H9 (cell line): ENCODE data around the gene BSDC1. TPM values are rescaled to one million over a fixed set of nuclear protein-coding genes. Genes with fewer than 3 reads are reported as not detected.

ENCODE experiments used
- DNase-seq: peaks from one replicate; pipeline ENCODE4 v3.0.0-alpha.2; 2017
- H2AFZ ChIP-seq: one replicate; pipeline ENCODE4 v1.6.1; 2013; ENCODE audit warnings: mild to moderate bottlenecking, low read length, control low read depth, moderate library complexity
- H2AK5ac ChIP-seq: 2 replicates; pipeline ENCODE4 v1.6.1; 2013; ENCODE audit warnings: low read length, control low read depth, mixed read lengths; ENCODE audit not compliant: insufficient read length
- H2BK120ac ChIP-seq: one replicate; pipeline ENCODE4 v1.6.1; 2013; ENCODE audit warnings: low read depth, mild to moderate bottlenecking, low read length, control low read depth, inconsistent platforms; ENCODE audit not compliant: poor library complexity, severe bottlenecking
- H2BK12ac ChIP-seq: 2 replicates; pipeline ENCODE4 v1.6.1; 2013; ENCODE audit warnings: low read length, control low read depth, mixed read lengths, low read depth; ENCODE audit not compliant: insufficient read length
- H2BK15ac ChIP-seq: 2 replicates; pipeline ENCODE4 v1.6.1; 2013; ENCODE audit warnings: low read depth, low read length, control low read depth
- H2BK20ac ChIP-seq: one replicate; pipeline ENCODE4 v1.6.1; 2013; ENCODE audit warnings: low read depth, mild to moderate bottlenecking, low read length, control low read depth, inconsistent platforms; ENCODE audit not compliant: poor library complexity, severe bottlenecking
- H2BK5ac ChIP-seq: 2 replicates; pipeline ENCODE4 v1.6.1; 2013; ENCODE audit warnings: low read length, control low read depth, mixed read lengths; ENCODE audit not compliant: insufficient read length
- H3K14ac ChIP-seq: 2 replicates; pipeline ENCODE4 v1.6.1; 2013; ENCODE audit warnings: low read length, control low read depth; ENCODE audit not compliant: insufficient read depth
- H3K18ac ChIP-seq: 2 replicates; pipeline ENCODE4 v1.6.1; 2013; ENCODE audit warnings: low read depth, mild to moderate bottlenecking, mixed read lengths, low read length, control low read depth; ENCODE audit not compliant: insufficient read length
- H3K23ac ChIP-seq: 2 replicates; pipeline ENCODE4 v1.6.1; 2013; ENCODE audit warnings: low read length, control low read depth, mixed read lengths, low read depth; ENCODE audit not compliant: insufficient read length
- H3K23me2 ChIP-seq: 2 replicates; pipeline ENCODE4 v1.6.1; 2013; ENCODE audit warnings: low read depth, mild to moderate bottlenecking, mixed read lengths, low read length, control low read depth; ENCODE audit not compliant: insufficient read length, poor library complexity, severe bottlenecking
- H3K27ac ChIP-seq: 2 replicates; pipeline ENCODE4 v1.5.1; 2013; ENCODE audit warnings: low read length, control low read depth, mixed read lengths, low read depth; ENCODE audit not compliant: insufficient read length
- H3K27me3 ChIP-seq: 2 replicates; pipeline ENCODE4 v1.6.1; 2013; ENCODE audit warnings: low read length, control low read depth, inconsistent platforms; ENCODE audit not compliant: insufficient read depth
- H3K4ac ChIP-seq: 2 replicates; pipeline ENCODE4 v1.6.1; 2013; ENCODE audit warnings: low read depth, mild to moderate bottlenecking, control low read depth, inconsistent platforms, low read length, moderate library complexity
- H3K4me1 ChIP-seq: 2 replicates; pipeline ENCODE4 v1.6.1; 2013; ENCODE audit warnings: low read length, control low read depth, inconsistent platforms; ENCODE audit not compliant: insufficient read depth
- H3K4me2 ChIP-seq: 2 replicates; pipeline ENCODE4 v1.6.1; 2013; ENCODE audit warnings: low read length, control low read depth, mixed read lengths; ENCODE audit not compliant: insufficient read length, insufficient read depth
- H3K56ac ChIP-seq: 2 replicates; pipeline ENCODE4 v1.6.1; 2013; ENCODE audit warnings: low read depth, mild to moderate bottlenecking, mixed read lengths, low read length, control low read depth; ENCODE audit not compliant: insufficient read length
- H3K79me1 ChIP-seq: 2 replicates; pipeline ENCODE4 v1.6.1; 2013; ENCODE audit warnings: low read depth, mild to moderate bottlenecking, moderate library complexity, low read length, control low read depth, inconsistent platforms; ENCODE audit not compliant: insufficient read depth, poor library complexity, severe bottlenecking
- H3K79me2 ChIP-seq: 2 replicates; pipeline ENCODE4 v1.6.1; 2013; ENCODE audit warnings: low read length, control low read depth, inconsistent platforms; ENCODE audit not compliant: insufficient read depth
- H3K9ac ChIP-seq: 2 replicates; pipeline ENCODE4 v1.6.1; 2013; ENCODE audit warnings: low read length, control low read depth, mixed read lengths; ENCODE audit not compliant: insufficient read length; ENCODE audit errors: extremely low read depth
- H3K9me3 ChIP-seq: one replicate; pipeline ENCODE4 v1.6.1; 2013; ENCODE audit warnings: low read depth, low read length, inconsistent platforms; ENCODE audit not compliant: control insufficient read depth
- H3T11ph ChIP-seq: one replicate; pipeline ENCODE4 v1.6.1; 2013; ENCODE audit warnings: mild to moderate bottlenecking, low read length, control low read depth, inconsistent platforms
- H4K20me1 ChIP-seq: one replicate; pipeline ENCODE4 v1.6.1; 2013; ENCODE audit not compliant: control insufficient read depth, insufficient read length, insufficient read depth
- H4K5ac ChIP-seq: 2 replicates; pipeline ENCODE4 v1.6.1; 2013; ENCODE audit warnings: low read depth, mild to moderate bottlenecking, mixed read lengths, low read length, control low read depth; ENCODE audit not compliant: insufficient read length
- H4K8ac ChIP-seq: replicated peaks from 2 replicates; pipeline ENCODE4 v1.6.1; 2013; ENCODE audit warnings: low read length, control low read depth, mixed read lengths, low read depth; ENCODE audit not compliant: insufficient read length
- H4K91ac ChIP-seq: 2 replicates; pipeline ENCODE4 v1.6.1; 2013; ENCODE audit warnings: low read depth, mild to moderate bottlenecking, moderate library complexity, mixed read lengths, low read length, control low read depth; ENCODE audit not compliant: insufficient read length
- H3K27ac Mint-ChIP-seq, 3 experiments: 2 replicates in 2 of 3; 3 replicates in 1 of 3; pipeline ENCODE4 v1.8.0; 2020 to 2021; ENCODE audit warnings: mixed read lengths in 3 of 3, mild to moderate bottlenecking in 1 of 3, moderate library complexity in 1 of 3
- H3K27me3 Mint-ChIP-seq: 2 replicates; pipeline ENCODE4 v1.8.0; 2021; ENCODE audit warnings: low read depth, mild to moderate bottlenecking, moderate library complexity, mixed read lengths
- H3K36me3 Mint-ChIP-seq, 3 experiments: 2 replicates in 2 of 3; 3 replicates in 1 of 3; pipeline ENCODE4 v1.8.0; 2020 to 2021; ENCODE audit warnings: low read depth in 3 of 3, mixed read lengths in 3 of 3; ENCODE audit not compliant: insufficient read depth in 1 of 3
- H3K4me1 Mint-ChIP-seq, 2 experiments: 2 replicates each; pipeline ENCODE4 v1.8.0; 2020; ENCODE audit warnings: mixed read lengths in 2 of 2
- H3K4me3 Mint-ChIP-seq, 2 experiments: 2 replicates in 1 of 2; 3 replicates in 1 of 2; pipeline ENCODE4 v1.8.0; 2020 to 2021; ENCODE audit warnings: mild to moderate bottlenecking in 2 of 2, mixed read lengths in 2 of 2, moderate library complexity in 1 of 2
- H3K9me3 Mint-ChIP-seq, 2 experiments: 2 replicates in 1 of 2; 3 replicates in 1 of 2; pipeline ENCODE4 v1.8.0; 2020; ENCODE audit warnings: mild to moderate bottlenecking in 2 of 2, mixed read lengths in 2 of 2, moderate library complexity in 1 of 2
- WGBS: extraction: QIAGEN DNeasy Blood & Tissue Kit; methylation state at CpG from one replicate; pipeline ENCODE4 v1.1.7; 2013; ENCODE audit warnings: missing lambda C conversion rate, low lambda C conversion rate, mixed read lengths; ENCODE audit not compliant: insufficient read length; ENCODE audit errors: extremely low coverage; 5-methylcytosine and 5-hydroxymethylcytosine counted together
- total RNA-seq: library from RNA; stranded (reverse); gene quantifications from 2 replicates; pipeline ENCODE4 v1.2.1, GENCODE V29; 2021
- TF ChIP-seq, protein P1 (sequence below): fragments of 200-600 bp; sonication (generic); conservative IDR thresholded peaks from 3 replicates; pipeline ENCODE4 v1.8.0; 2021; ENCODE audit warnings: antibody characterized with exemption, mild to moderate bottlenecking

BSDC1 gene
- total RNA-seq, 1 experiment from 2014 or later: 52.6 TPM

GRCh38 chr1:32365445-32365844 is 28.8 kb downstream of the BSDC1 start:
- Histone ChIP-seq H4K8ac (no peak overlapping the region), H3K56ac (no peak overlapping the region), H3K79me2 (no peaks in the 10 kb centered on the region), H3K27ac (no peak overlapping the region), H4K5ac (no peak overlapping the region), H3K79me1 (no peaks in the 10 kb centered on the region), H3K18ac (no peak overlapping the region), H3K4ac (no peak overlapping the region), H2BK5ac (no peak overlapping the region), H3K4me1 (no peaks in the 10 kb centered on the region), H2BK20ac (no peak overlapping the region), H2BK12ac (no peak overlapping the region), H2AK5ac (no peak overlapping the region), H3K4me2 (no peak overlapping the region), H3K23me2 (peaks cover 12% of the 10 kb centered on the region), H2BK15ac (no peak overlapping the region), H3T11ph (no peak overlapping the region), H2BK120ac (no peak overlapping the region), H4K20me1 (no peaks in the 10 kb centered on the region), H3K23ac (no peak overlapping the region), H3K9me3 (no peaks in the 10 kb centered on the region), H3K14ac (no peak overlapping the region), H3K9ac (no peak overlapping the region), H3K27me3 (no peaks in the 10 kb centered on the region; the same call in 1 of the 2 replicates), H2AFZ (no peak overlapping the region), H4K91ac (no peak overlapping the region)
- peaks cover 20 to 71% (median 62%) of the 10 kb centered on the region in 3 experiments for H3K36me3 Mint-ChIP-seq
- H3K9me3 Mint-ChIP-seq: no peaks in the 10 kb centered on the region
- peak overlapping the region in 2 of 3 experiments; percentile 40 to 66; a peak in 2 of 7 replicates for H3K27ac Mint-ChIP-seq
- TF ChIP-seq, protein P1, sequence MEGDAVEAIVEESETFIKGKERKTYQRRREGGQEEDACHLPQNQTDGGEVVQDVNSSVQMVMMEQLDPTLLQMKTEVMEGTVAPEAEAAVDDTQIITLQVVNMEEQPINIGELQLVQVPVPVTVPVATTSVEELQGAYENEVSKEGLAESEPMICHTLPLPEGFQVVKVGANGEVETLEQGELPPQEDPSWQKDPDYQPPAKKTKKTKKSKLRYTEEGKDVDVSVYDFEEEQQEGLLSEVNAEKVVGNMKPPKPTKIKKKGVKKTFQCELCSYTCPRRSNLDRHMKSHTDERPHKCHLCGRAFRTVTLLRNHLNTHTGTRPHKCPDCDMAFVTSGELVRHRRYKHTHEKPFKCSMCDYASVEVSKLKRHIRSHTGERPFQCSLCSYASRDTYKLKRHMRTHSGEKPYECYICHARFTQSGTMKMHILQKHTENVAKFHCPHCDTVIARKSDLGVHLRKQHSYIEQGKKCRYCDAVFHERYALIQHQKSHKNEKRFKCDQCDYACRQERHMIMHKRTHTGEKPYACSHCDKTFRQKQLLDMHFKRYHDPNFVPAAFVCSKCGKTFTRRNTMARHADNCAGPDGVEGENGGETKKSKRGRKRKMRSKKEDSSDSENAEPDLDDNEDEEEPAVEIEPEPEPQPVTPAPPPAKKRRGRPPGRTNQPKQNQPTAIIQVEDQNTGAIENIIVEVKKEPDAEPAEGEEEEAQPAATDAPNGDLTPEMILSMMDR: no peak
- peaks cover 10% of the 10 kb centered on the region for H3K27me3 Mint-ChIP-seq
- DNase-seq: no peak
- H3K4me3 Mint-ChIP-seq: peak overlapping the region in 1 of 2 experiments; percentile 42; a peak in 2 of 5 replicates
- peaks cover 8 to 12% of the 10 kb centered on the region in 2 experiments for H3K4me1 Mint-ChIP-seq
- WGBS: no CpG with 5 or more reads among the region's 6 CpGs
